Measurements from ENCODE around the gene ROS1.

DNA sequence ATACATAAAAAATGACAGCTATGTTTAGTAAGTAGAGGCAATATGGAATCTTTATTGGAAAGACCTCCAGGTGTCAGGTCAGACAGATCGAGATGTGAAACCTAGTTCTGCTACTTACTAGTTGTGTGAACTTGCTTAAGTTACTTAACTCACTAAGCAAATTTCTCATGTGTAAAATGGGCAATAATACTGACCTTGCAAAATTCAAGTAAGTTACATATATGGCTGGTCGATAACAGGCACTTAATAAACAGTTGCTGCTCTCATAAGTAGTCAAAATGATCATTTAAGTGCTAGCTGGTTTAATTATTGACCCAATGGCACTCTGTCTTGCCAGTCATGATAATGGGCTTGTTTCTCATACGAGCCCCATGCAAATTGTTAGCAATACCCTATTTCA, 114.4 kb downstream of the ROS1 start:
- TF ChIP-seq, protein P1, sequence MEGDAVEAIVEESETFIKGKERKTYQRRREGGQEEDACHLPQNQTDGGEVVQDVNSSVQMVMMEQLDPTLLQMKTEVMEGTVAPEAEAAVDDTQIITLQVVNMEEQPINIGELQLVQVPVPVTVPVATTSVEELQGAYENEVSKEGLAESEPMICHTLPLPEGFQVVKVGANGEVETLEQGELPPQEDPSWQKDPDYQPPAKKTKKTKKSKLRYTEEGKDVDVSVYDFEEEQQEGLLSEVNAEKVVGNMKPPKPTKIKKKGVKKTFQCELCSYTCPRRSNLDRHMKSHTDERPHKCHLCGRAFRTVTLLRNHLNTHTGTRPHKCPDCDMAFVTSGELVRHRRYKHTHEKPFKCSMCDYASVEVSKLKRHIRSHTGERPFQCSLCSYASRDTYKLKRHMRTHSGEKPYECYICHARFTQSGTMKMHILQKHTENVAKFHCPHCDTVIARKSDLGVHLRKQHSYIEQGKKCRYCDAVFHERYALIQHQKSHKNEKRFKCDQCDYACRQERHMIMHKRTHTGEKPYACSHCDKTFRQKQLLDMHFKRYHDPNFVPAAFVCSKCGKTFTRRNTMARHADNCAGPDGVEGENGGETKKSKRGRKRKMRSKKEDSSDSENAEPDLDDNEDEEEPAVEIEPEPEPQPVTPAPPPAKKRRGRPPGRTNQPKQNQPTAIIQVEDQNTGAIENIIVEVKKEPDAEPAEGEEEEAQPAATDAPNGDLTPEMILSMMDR (IDR thresholded peaks at IDR 0.05; ENCODE audit: low read length): no peak
- TF ChIP-seq EZH2 (IDR thresholded peaks at IDR 0.05; ENCODE audit: borderline replicate concordance, low read length): no peak

All from OCI-LY1 (cell line).